A673 (cell line): ENCODE results near the gene CCDC85C.

Experiments
- CTCF ChIP-seq: fragments of 300-800, 200-600 bp; sonication (generic); conservative IDR thresholded peaks from 2 replicates; pipeline ENCODE4 v1.5.1; 2017; ENCODE audit warnings: low read depth, mild to moderate bottlenecking, antibody characterized with exemption, low read length, moderate library complexity, mixed read lengths
- EZH2 ChIP-seq: fragments of 200-600 bp; sonication (generic); IDR thresholded peaks from 2 replicates; pipeline ENCODE4 v1.6.1; 2017; ENCODE audit warnings: borderline replicate concordance, low read depth, mild to moderate bottlenecking, mixed read lengths, antibody characterized with exemption, low read length; ENCODE audit not compliant: poor library complexity, severe bottlenecking

GRCh38 chr14:99561864-99562263 lies 42.1 kb downstream of the CCDC85C start:
- TF ChIP-seq EZH2 (no peak), CTCF (no peak)
